ENCODE data around the gene SPPL2A.
A peak's percentile ranks its signal among the peaks of the same experiment; 100 is the strongest.

The SPPL2A gene

GRCh38 chr15:50764461-50765194 is 878 bp downstream of the SPPL2A start:
- peak; percentile 50 for DNase-seq

DNA sequence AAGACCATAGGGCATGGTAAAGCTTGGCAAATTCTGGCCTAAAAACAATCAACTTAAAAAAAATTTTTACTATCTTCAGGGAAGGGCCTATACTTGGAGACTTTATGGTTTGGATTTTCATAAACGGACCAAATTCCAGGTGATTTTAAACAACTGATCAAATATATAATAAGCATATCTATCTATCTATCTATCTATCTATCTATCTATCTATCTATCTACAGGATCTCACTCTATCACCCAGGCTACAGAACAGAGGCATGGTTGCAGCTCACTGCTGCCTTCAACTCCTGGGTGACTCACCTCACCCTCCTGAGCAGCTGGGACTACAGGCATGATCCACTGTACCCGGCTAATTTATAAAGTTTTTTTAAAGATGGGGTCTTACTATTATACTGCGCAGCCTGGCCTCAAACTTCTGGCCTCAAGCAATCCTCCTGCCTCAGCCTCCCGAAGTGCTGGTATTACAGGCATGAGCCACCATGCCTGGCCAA is 6.7 kb downstream of the SPPL2A start:
- DNase-seq: no peak

DNA sequence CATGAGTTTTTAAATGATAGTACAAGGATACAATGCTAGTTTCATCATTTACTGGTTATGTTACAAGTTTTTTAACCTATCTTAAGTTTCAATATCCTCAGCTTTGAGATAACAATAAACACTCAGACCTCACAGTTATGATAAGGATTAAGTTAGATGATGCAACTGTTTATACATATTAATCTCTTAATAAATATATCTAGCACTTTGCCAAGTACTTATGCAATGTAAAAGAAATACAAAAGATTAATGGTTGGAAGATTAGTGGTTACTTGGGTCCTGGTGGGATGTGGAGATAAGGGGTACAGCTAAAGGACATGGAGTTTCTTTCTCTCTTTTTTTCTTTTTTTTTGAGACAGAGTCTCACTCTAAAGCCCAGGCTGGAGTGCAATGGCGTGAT is 12.0 kb downstream of the SPPL2A start:
- no peak for DNase-seq

DNA sequence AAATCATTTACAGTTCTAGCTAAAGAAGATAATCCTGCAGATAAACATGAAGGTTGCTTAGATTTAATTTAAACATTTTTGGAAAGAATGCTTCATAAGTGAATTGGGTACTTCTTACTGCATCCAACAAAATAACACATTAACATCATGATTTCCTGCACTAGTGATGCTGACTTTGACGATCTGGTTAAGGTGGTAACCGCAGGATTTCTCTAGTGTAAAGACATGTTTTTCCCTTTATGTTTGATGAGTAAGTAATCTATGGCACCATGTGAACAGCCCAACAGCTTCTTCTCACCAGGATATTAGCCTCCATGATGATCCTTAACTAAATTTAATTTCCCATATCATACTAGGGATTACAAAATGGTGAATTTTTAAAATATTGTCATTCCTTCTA is 14.1 kb downstream of the SPPL2A start:
- DNase-seq: peak; percentile 36

DNA sequence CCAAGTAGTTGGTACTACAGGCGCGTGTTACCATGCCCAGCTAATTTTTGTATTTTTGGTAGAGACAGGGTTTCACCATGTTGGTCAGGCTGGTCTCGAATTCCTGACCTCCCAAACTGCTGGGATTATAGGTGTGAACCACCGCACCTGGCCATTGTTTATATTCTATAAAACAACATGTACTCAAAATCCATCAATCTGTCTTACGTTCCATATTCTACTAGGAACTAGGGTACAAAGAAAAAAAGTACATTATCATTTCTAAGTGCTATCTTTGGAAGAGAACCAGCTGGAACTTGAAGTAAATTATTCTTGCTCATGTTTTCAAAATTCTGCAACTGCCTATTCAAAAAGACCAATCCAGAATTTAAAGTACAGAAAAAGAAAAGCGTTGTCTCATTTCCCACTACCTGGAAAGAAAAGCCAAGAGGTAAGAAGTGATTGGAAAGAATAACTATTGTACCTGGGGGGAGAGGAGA is 15.2 kb downstream of the SPPL2A start:
- no peak for DNase-seq

DNA sequence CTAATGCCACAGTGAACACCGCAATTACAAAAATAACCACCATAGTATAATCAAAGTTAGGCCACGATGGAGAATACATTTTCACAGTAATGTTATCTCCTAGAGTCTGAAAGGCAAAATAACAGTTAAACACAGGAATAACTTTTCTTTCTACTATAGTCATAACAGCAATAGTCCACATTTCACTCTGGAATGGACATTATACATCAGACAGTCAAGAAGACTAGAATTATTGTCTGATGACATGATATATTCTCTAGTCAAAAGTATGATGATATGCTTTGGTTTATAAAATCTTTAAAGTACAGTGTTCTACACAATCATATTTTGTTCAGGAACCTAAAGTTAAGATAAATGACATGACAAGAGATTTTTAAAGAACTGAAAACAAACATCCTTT is 18.0 kb downstream of the SPPL2A start:
- no peak for DNase-seq

- DNase-seq: no peak
Measured at GRCh38 chr15:50744601-50745000, 20.9 kb downstream of the SPPL2A start.

DNA sequence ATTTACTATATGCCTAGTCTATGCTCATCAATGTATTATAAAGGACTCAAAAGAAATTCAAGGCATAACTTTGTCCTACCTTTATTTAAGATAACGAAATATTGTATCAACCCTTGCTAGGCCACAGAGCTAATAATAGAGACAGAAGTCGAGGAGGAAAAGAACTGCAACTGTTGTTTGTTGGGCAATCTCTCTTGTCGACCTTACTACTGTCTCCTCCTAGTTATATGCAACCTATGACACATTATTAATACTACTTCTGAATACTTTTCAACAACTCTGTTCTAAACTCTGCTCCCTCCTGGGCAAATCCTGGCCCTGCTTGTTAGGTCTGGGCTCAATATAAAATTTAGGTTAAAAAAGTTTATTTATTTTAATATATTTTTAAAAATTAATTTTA is 24.6 kb downstream of the SPPL2A start:
- DNase-seq: no peak

- DNase-seq: no peak
Measured at GRCh38 chr15:50736823-50737222, 28.7 kb downstream of the SPPL2A start.

- no peak for DNase-seq
Measured at GRCh38 chr15:50735156-50735555, 30.4 kb downstream of the SPPL2A start.

DNA sequence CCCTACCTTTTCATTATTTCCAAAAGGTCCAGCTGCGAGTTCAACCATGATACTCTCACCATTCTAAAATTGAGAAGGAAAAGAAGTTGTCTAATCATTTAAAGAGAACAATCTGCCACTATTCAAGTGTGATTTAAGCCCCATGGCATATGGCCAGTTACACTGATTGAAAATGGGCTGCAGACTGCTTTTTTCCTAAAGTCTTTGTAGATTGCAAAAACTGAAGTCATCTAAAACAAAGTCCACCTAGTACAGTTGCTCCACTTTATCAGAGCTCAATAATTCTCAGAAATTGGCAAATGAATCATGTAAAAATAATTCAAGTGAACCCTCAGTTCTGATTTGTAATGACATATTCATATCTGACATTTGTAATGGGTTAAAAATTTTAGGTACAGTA is 39.2 kb downstream of the SPPL2A start:
- no peak for DNase-seq

- no peak for DNase-seq
Measured at GRCh38 chr15:50718700-50719125, 46.8 kb downstream of the SPPL2A start.

DNA sequence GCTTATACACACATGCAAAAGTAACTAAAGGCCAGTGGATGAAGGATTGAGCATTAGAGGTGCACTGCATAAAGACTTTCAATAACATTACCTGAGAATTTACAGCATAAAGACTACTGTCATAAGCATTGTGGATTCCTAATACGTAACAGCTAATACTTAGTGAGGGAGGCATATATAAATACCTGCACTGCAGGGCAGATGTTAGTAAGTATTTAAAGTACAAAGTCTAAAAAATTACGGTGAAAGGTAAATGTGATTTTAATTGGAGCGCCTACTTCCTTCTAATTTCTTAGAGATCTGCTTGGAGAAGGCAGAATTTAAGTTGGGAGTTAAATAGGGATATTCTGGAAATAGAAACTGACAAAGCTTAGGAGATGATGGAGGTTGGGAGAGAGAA is 53.5 kb downstream of the SPPL2A start:
- no peak for DNase-seq

DNA sequence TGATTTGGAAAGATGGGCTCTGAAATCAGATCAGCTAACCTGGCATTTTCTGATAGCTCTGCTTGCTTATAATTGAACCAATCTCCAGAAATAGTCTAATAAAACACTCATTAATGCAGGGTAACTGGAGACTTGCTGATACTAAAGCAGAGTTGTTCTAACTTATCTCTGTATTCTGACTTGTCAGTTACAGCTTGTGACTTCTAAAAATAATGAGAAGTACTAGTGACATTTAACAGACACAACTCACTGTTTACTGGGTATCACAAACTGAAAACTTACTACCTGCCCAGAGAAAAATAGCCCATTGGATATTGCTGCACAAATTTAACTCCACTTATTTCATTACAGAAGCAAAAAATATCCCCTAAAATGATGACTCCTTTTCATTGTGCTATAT is 54.9 kb downstream of the SPPL2A start:
- DNase-seq: no peak

GRCh38 chr15:50707878-50708427 is 57.6 kb downstream of the SPPL2A start:
- no peak for DNase-seq

DNA sequence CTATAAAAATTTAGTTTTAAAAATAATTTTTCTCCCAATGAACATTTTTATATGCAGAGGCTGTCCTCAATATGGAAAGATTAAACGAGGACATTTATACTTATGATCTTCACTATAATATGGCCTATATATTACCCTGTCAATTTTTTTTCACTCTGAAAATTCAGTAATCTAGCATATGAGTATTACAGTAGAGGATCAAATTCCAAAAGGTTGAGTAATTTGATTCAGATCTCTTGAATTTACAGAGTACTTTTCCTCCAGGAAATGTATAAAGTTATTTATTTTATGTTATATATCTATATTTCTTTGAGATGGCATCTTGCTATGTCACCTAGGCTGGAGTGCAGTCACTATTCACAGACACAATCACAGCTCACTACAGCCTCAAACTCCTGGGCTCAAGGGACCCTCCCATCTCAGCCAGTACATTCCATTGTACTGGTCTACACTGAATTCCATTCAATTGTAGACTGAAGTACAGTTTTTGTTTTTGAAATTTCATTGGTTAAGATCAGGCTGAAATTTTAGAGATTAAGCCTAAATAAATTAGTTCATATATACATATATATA is 62.7 kb downstream of the SPPL2A start:
- no peak for DNase-seq

DNA sequence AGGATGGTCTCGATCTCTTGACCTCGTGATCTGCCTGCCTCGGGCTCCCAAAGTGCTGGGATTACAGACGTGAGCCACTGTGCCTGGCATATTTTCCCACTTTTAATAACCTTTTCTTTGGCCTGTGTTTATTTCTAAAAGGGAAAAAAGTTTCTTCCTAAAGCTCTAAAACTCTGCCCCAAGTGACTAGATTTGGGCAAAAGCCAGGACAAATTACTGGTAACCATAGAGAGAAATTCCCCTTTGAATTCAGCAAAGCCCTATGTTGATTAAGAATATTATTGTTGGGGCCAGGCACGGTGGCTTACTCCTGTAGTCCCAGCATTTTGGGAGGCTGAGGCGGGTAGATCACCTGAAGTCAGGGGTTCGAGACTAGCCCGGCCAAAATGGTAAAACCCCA is 67.4 kb downstream of the SPPL2A start:
- DNase-seq: no peak

DNA sequence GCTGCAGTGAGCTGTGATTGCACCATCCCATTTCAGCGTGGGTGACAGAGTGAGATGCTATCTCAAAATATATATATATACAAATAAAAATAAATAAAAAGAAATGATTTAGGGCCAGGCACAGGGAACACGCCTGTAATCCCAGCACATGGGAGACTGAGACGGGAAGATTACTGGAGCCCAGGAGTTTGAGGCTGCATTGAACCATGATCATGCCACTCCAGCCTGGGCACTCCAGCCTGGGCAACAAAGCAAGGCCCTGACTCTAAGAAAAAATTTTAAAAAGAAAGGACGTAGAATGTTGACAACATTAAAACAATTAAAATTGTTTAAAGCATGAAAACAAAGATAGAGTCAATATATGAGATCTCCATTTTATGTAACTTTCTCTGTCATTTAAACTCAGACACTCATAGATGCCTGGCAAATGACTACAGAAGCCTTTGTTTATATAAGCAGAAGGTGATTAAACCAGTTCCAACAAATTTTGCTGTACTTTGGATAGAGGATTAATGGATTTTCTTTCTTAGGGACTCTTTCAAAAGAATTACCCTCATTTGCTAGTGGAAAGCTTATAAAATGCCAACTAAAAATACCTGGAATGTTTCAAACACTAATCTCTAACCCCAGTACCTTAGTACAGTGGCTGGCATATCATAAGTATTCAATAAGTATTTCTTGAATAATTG is 68.3 kb downstream of the SPPL2A start:
- no peak for DNase-seq

DNA sequence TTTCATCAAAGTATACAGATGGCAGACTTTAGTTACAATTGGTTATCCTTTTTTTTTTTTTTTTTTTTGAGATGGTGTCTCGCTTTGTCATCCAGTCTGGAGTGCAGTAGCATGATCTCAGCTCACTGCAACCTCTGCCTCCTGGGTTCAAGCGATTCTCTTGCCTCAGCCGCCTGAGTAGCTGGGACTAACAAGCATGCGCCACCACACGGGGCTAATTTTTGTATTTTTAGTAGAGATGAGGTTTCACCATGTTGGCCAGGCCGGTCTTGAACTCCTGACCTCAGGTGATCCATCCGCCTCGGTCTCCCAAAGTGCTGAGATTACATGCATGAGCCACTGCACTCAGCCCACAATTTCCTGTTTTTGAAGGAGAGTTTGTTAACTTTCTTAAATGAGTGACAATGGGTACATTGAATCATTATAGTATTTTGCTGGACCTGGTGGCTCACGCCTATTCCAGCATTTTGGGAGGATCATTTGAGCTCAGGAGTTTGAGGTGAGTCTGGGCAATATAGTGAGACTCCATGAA is 70.8 kb downstream of the SPPL2A start:
- peak; percentile 11 for DNase-seq

DNA sequence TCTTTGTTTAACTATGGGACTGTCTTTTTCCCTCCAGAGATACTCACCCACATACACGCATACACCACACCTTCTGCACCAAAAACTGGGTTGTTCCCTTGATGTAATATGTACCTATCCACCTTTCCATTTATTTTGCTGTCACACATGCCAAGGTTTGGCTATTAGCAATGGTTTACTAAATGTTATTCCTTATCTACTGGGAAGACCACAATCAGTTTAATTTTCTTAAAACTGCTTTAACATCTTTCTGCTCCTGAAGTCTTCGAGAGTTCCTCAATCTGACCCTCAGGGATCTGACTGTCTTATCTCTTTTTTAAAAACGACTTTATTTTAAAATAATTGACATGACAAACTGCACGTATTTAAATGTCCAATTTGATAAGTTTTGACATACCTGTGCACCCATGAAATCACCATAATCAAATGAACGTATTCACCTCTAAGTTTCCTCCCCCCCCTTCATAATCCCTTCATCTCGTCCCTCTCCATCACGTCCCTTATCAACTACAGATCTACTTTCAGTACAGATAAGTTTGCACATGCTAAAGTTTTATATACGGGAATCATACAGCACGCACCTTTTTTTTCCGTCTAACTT is 78.1 kb downstream of the SPPL2A start:
- no peak for DNase-seq

DNA sequence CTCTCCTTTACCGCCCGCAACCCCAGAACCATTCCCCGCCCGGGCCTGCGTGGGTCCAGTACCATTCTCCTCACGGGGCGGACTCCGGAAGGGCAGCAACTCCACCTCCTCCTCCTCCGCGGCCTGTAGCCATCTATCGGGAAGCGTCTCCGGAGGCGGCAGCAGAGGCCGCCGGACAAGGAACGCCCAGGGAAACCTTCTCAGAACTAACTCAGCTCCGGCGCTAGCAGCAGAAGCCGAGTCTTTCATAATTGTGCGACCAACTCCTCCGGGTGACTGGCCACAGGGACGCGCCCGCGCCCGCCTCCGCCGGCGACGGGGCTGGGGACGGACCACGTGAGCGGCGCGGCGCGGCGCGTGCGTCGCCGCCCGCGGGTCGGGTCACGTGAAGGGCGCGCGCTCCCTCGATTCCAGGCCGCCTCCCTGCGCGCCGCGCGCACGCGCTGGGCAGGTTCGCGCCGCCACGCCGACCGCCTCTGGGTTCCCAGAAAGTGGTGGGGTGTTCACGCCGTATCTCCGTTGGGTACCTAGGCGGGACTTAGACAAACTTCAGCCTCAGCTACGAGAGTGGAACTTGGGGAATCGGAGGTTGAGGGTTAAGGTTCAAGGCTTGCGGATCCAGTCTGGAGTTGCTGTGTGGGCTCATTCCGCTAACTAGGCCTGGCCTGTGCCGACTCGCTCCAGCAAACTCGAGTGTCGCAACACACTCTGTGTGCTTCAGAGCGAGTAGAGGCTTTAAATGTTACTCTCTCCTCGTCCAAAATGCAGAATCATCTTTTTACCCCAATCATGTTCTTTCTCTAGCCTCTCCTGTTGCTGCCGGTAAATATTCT is 78.8 kb downstream of the SPPL2A start, which contains the start of gene TRPM7:
Gene TRPM7 (minus strand): TSS at position 329 of the 833 bp plus-strand sequence. CDS start 264 bp downstream, at position 65.
- peak; percentile 90 for DNase-seq

- peak; percentile 80 for DNase-seq
Measured at GRCh38 chr15:50685976-50686468, 79.5 kb downstream of the SPPL2A start.

Data from CD4-positive, alpha-beta T cell treated with Interleukin-10 for 1 hour (primary cell).